IMR-90 (cell line): ENCODE measurements around the gene ST8SIA6.

Experiments
- BHLHE40 ChIP-seq: fragments of 150-350 bp; IDR thresholded peaks from 2 replicates; pipeline ENCODE4 v1.6.1; 2016; ENCODE audit warnings: mild to moderate bottlenecking, low read depth, low read length
- CEBPB ChIP-seq: IDR thresholded peaks from 2 replicates; pipeline ENCODE4 v1.6.1; 2012; ENCODE audit warnings: low read depth, low read length, improper control_type of control experiment
- FOS ChIP-seq: fragments of 150-350 bp; IDR thresholded peaks from 2 replicates; pipeline ENCODE4 v1.6.1; 2016; ENCODE audit warnings: low read depth, low read length
- MAFK ChIP-seq: IDR thresholded peaks from 2 replicates; pipeline ENCODE4 v1.6.1; 2012; ENCODE audit warnings: low read depth, low read length, improper control_type of control experiment
- MXI1 ChIP-seq: IDR thresholded peaks from 2 replicates; pipeline ENCODE4 v1.6.1; 2012; ENCODE audit warnings: low read depth, mild to moderate bottlenecking, low read length, moderate library complexity, borderline replicate concordance
- NFE2L2 ChIP-seq: fragments of 150-350 bp; IDR thresholded peaks from 2 replicates; pipeline ENCODE4 v1.6.1; 2016; ENCODE audit warnings: low read depth, mild to moderate bottlenecking, low read length
- POLR2A ChIP-seq: IDR thresholded peaks from 2 replicates; pipeline ENCODE4 v1.6.1; 2012; ENCODE audit warnings: mild to moderate bottlenecking, low read depth, low read length
- RCOR1 ChIP-seq: IDR thresholded peaks from 2 replicates; pipeline ENCODE4 v1.6.1; 2012; ENCODE audit warnings: mild to moderate bottlenecking, low read length, improper control_type of control experiment; ENCODE audit not compliant: insufficient replicate concordance
- TF ChIP-seq, protein P1 (sequence below): conservative IDR thresholded peaks from 2 replicates; pipeline ENCODE4 v1.5.1; 2012; ENCODE audit warnings: mild to moderate bottlenecking, low read depth, low read length, improper control_type of control experiment
- TF ChIP-seq, protein P2 (sequence below): fragments of 150-350 bp; IDR thresholded peaks from 2 replicates; pipeline ENCODE4 v1.6.1; 2017; ENCODE audit warnings: mild to moderate bottlenecking, antibody characterized with exemption, low read length, low read depth

DNA sequence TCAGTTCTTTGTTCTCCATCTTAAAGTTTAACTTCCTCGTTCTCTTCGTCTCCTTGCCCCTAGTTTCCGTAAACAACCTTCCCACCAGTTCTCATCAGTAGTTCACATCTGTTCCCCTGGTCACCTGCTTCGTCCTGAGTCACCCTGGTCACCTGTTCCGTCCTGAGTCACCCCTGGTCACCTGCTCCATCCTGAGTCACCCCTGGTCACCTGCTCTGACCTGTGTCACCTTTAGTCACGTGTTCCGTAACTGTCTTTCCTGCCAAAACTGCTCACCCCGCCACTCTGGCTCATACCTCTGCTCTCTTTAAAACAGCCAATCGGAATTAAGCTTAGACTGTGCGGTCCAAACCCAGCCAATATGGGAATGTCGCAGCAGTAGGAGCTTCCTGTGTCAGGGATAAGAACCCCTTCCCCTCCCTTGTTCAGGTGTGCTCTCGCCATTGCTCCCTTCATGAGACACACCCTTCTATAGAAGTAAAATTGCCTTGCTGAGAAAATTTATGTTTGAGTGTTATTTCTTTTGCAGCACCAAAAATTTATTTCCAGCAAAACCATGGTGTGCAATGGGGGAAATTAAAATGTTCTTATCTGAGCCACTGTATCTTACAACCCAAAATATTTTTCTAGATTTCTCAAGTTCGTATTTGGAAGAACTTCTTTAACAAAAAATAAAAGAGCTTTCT, 114.1 kb downstream of the ST8SIA6 start:
- TF ChIP-seq, protein P1, sequence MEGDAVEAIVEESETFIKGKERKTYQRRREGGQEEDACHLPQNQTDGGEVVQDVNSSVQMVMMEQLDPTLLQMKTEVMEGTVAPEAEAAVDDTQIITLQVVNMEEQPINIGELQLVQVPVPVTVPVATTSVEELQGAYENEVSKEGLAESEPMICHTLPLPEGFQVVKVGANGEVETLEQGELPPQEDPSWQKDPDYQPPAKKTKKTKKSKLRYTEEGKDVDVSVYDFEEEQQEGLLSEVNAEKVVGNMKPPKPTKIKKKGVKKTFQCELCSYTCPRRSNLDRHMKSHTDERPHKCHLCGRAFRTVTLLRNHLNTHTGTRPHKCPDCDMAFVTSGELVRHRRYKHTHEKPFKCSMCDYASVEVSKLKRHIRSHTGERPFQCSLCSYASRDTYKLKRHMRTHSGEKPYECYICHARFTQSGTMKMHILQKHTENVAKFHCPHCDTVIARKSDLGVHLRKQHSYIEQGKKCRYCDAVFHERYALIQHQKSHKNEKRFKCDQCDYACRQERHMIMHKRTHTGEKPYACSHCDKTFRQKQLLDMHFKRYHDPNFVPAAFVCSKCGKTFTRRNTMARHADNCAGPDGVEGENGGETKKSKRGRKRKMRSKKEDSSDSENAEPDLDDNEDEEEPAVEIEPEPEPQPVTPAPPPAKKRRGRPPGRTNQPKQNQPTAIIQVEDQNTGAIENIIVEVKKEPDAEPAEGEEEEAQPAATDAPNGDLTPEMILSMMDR, result no peak
- no peak for TF ChIP-seq BHLHE40
- no peak for TF ChIP-seq MXI1
- TF ChIP-seq POLR2A, result no peak
- TF ChIP-seq, protein P2, sequence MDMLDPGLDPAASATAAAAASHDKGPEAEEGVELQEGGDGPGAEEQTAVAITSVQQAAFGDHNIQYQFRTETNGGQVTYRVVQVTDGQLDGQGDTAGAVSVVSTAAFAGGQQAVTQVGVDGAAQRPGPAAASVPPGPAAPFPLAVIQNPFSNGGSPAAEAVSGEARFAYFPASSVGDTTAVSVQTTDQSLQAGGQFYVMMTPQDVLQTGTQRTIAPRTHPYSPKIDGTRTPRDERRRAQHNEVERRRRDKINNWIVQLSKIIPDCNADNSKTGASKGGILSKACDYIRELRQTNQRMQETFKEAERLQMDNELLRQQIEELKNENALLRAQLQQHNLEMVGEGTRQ, result no peak
- TF ChIP-seq NFE2L2, result no peak
- no peak for TF ChIP-seq FOS
- TF ChIP-seq CEBPB, result no peak
- no peak for TF ChIP-seq RCOR1
- no peak for TF ChIP-seq MAFK
